GM12878 (cell line): ENCODE data around the gene ATAD3A. TPM values are rescaled to one million over a fixed set of nuclear protein-coding genes. Genes with fewer than 3 reads are reported as not detected.

Experiments
- ATAC-seq: fragments of 200-7000 bp; cut with Tn5 transposase; 3 replicates; pipeline ENCODE4 v1.9.1; 2020; ENCODE audit warnings: mild to moderate bottlenecking, moderate library complexity
- BruUV-seq: library from RNA; stranded (reverse); fragments of 400-500 nt; replicated peaks from 2 replicates; lab custom pipeline; 2021; lab: Mats Ljungman, UMichigan
- CTCF ChIA-PET: fragments of 300-600 bp; sonication (Branson Sonifier 250); formaldehyde crosslinking; extraction: SDS; loops from one replicate; lab custom pipeline; 2021; ENCODE audit warnings: inconsistent platforms; lab: Yijun Ruan, JAX
- POLR2A ChIA-PET: fragments of 350-600 bp; formaldehyde crosslinking; extraction: SDS; loops from one replicate; lab custom pipeline; 2021; ENCODE audit warnings: inconsistent platforms; lab: Charles Lee
- RAD21 ChIA-PET: fragments of 300-600 bp; sonication (Branson Sonifier 250); formaldehyde crosslinking; loops from one replicate; lab custom pipeline; 2023; ENCODE audit warnings: antibody characterized with exemption; ENCODE audit not compliant: unreplicated experiment; lab: Charles Lee
- SMC1A ChIA-PET: fragments of 300-600 bp; sonication (Branson Sonifier 250); formaldehyde crosslinking; loops from one replicate; lab custom pipeline; 2023; ENCODE audit not compliant: unreplicated experiment, uncharacterized antibody; lab: Charles Lee
- DNase-seq: peaks from one replicate; pipeline ENCODE4 v3.0.0-alpha.2; 2011; ENCODE audit warnings: low read depth, low spot score
- FAIRE-seq: peaks from 3 replicates; lab custom pipeline; 2011; peaks lifted over from hg19 to GRCh38; lab: Jason Lieb, UNC
- H2AFZ ChIP-seq: 2 replicates; pipeline ENCODE4 v1.6.0; 2011; ENCODE audit warnings: low read depth, low read length, control low read depth; ENCODE audit not compliant: control insufficient read depth
- H3K27ac ChIP-seq: 2 replicates; pipeline ENCODE4 v1.5.1; 2011; ENCODE audit warnings: control low read depth; ENCODE audit not compliant: control insufficient read depth, insufficient read depth
- H3K27me3 ChIP-seq, 2 experiments: replicated peaks in 1 of 2; 2 replicates each; pipeline versions ENCODE4 v1.6.0 to v1.6.1; 2011; ENCODE audit warnings: low read length in 1 of 2; ENCODE audit not compliant: control insufficient read depth in 2 of 2, insufficient read depth in 2 of 2
- H3K36me3 ChIP-seq, 2 experiments: 2 replicates each; pipeline ENCODE4 v1.5.1; 2011; ENCODE audit warnings: low read length in 1 of 2; ENCODE audit not compliant: control insufficient read depth in 2 of 2, insufficient read depth in 2 of 2
- H3K4me1 ChIP-seq: 2 replicates; pipeline ENCODE4 v1.6.1; 2011; ENCODE audit warnings: mild to moderate bottlenecking, low read length, moderate library complexity, mixed read lengths; ENCODE audit not compliant: control insufficient read depth, insufficient read depth
- H3K4me2 ChIP-seq: 2 replicates; pipeline ENCODE4 v1.6.0; 2011; ENCODE audit warnings: control low read depth; ENCODE audit not compliant: control insufficient read depth, insufficient read depth
- H3K4me3 ChIP-seq: fragments of 200-600 bp; sonication (generic); 2 replicates; pipeline ENCODE4 v1.5.1; 2016
- H3K79me2 ChIP-seq: 2 replicates; pipeline ENCODE4 v1.6.0; 2011; ENCODE audit warnings: low read length; ENCODE audit not compliant: control insufficient read depth, insufficient read depth
- H3K9ac ChIP-seq: 2 replicates; pipeline ENCODE4 v1.8.0; 2011; ENCODE audit warnings: low read length, control low read depth, mixed read lengths; ENCODE audit not compliant: control insufficient read depth, insufficient read depth
- H3K9me3 ChIP-seq: replicated peaks from 3 replicates; pipeline ENCODE4 v1.5.1; 2011; ENCODE audit warnings: mild to moderate bottlenecking, low read length; ENCODE audit not compliant: control insufficient read depth, insufficient read depth
- H4K20me1 ChIP-seq: 2 replicates; pipeline ENCODE4 v1.6.0; 2011; ENCODE audit not compliant: control insufficient read depth, insufficient read depth
- FOS ChIP-seq: IDR thresholded peaks from 3 replicates; pipeline ENCODE4 v1.6.1; 2011; ENCODE audit warnings: borderline replicate concordance; ENCODE audit not compliant: insufficient read length; ENCODE audit errors: extremely low read depth
- NFYA ChIP-seq: IDR thresholded peaks from 2 replicates; pipeline ENCODE4 v1.6.1; 2011; ENCODE audit warnings: low read depth, mild to moderate bottlenecking, low read length, improper control_type of control experiment, borderline replicate concordance
- PAX8 ChIP-seq: fragments of 450-650 bp; IDR thresholded peaks from 2 replicates; pipeline ENCODE4 v1.6.1; 2017; ENCODE audit warnings: mild to moderate bottlenecking, moderate library complexity
- WGBS: methylation state at CpG from one replicate; pipeline ENCODE4 v1.1.6; 2016; ENCODE audit warnings: low lambda C conversion rate; ENCODE audit not compliant: insufficient replicate concordance, insufficient coverage; ENCODE audit errors: missing lambda C conversion rate; 5-methylcytosine and 5-hydroxymethylcytosine counted together
- in situ Hi-C: fragments of 300-500 bp; cut with MboI; formaldehyde crosslinking; loops from 9 replicates; pipeline ENCODE4 v1.14.3; 2018; ENCODE audit warnings: mixed read lengths
- intact Hi-C: fragments of 100-400 bp; cut with micrococcal nuclease; formaldehyde crosslinking; loops from one replicate; pipeline ENCODE4 v1.14.2; 2022; ENCODE audit not compliant: unreplicated experiment
- polyA plus RNA-seq, 11 experiments: library from polyadenylated mRNA; depleted of rRNA in 4 of 11; unstranded in 6 of 11; stranded (reverse) in 5 of 11; fragments of >200 nt; fragmentation: Nextera tagmentation in 4 of 11; fragmentation: Illumina TruSeq in 1 of 11; extraction: Ambion mirVana in 4 of 11; extraction: Trizol in 1 of 11; gene quantifications; 1 replicate in 1 of 11; 2 replicates in 10 of 11; pipeline versions ENCODE4 v1.2.1 to v1.2.3, GENCODE V29; 2011 to 2016; ENCODE audit warnings: inconsistent platforms in 2 of 11, missing spikeins in 2 of 11, low read depth in 1 of 11
- total RNA-seq, 4 experiments: library from RNA; depleted of rRNA in 3 of 4; stranded (reverse); fragments of >200 nt in 3 of 4; fragmentation: Illumina TruSeq in 1 of 4; extraction: Trizol in 1 of 4; gene quantifications; 2 replicates each; pipeline versions ENCODE4 v1.2.1 to v1.2.3, GENCODE V29; 2013 to 2021
- TF ChIP-seq, protein P1 (sequence below): fragments of 450-650 bp; IDR thresholded peaks from 2 replicates; pipeline ENCODE4 v1.6.1; 2016; ENCODE audit warnings: mild to moderate bottlenecking
- TF ChIP-seq, protein P2 (sequence below): fragments of 450-650 bp; IDR thresholded peaks from 2 replicates; pipeline ENCODE4 v1.6.1; 2016; ENCODE audit warnings: mild to moderate bottlenecking
- TF ChIP-seq, protein P3 (sequence below): IDR thresholded peaks from 2 replicates; pipeline ENCODE4 v1.6.1; 2011; ENCODE audit warnings: low read depth, low read length, improper control_type of control experiment, borderline replicate concordance
- TF ChIP-seq, protein P4 (sequence below): IDR thresholded peaks from 2 replicates; pipeline ENCODE4 v1.6.1; 2012; ENCODE audit warnings: low read depth, low read length, improper control_type of control experiment
- TF ChIP-seq, protein P5 (sequence below): IDR thresholded peaks from 2 replicates; pipeline ENCODE4 v1.6.1; 2012; ENCODE audit warnings: low read depth, low read length, improper control_type of control experiment

Gene ATAD3A
- total and polyA plus RNA-seq, 10 of the 15 experiments (the other 5 are each of a cell fraction or from before 2014, with no cell fraction given), result 0.05 to 93.5 (median 38.9) TPM

DNA sequence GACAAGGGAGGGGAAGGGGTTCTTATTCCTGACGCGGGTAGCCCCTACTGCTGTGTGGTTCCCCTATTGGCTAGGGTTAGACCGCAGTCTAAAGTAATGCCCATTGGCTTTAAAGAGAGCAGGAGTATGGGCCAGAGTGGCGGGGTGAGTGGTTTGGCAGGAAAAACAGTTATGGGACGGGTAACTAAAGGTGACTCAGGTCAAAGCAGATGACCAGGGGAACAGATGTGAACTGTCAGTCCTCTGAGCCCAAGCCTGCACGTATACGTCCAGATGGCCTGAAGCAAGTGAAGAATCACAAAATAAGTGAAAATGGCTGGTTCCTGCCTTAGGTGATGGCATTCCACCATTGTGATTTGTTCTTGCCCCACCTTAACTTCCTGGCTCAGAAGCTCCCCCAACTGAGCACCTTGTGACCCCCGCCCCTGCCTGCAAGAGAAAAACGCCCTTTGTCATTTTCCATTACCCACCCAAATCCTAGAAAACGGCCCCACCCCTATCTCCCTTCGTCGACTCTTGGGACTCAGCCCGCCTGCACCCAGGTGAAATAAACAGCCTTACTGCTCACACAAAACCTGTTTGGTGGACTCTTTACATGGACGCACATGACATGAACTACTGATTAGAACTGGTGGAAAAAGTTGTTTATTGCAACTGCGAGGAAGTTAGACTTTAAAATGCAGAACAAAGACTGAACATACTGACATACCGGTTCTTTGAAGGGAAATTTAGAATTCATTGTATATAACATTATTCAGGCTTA lies 41.2 kb upstream of the ATAD3A start:
- intact Hi-C loops, result no loop called here
- ChIA-PET POLR2A (interaction anchor here (0.6 kb wide), 1 partner anchor 95 kb away, joined by 3 read pairs; no protein-coding TSS in a partner anchor), SMC1A (no interaction called here), RAD21 (no interaction called here), CTCF (interaction anchor here (0.7 kb wide), 1 partner anchor 35 kb away, joined by 5 read pairs; no protein-coding TSS in a partner anchor)
- Histone ChIP-seq H3K4me3 (peak overlapping the region; percentile 80), H4K20me1 (no peaks in the 10 kb centered on the region), H3K27ac (peak overlapping the region; percentile 74), H3K36me3 (no peaks in the 10 kb centered on the region), H2AFZ (peak overlapping the region; percentile 88), H3K4me2 (peak overlapping the region; percentile 94), H3K27me3 (no peaks in the 10 kb centered on the region), H3K4me1 (peaks cover 5% of the 10 kb centered on the region; the same call in 1 of the 2 replicates), H3K9ac (peak overlapping the region; percentile 87), H3K9me3 (no peaks in the 10 kb centered on the region), H3K79me2 (peaks cover 30% of the 10 kb centered on the region)
- FAIRE-seq (peak; percentile 64), DNase-seq (no peak), ATAC-seq (peak; percentile 9)
- in situ Hi-C loops, result no loop called here
- WGBS, result 22% methylated on average over 16 of the region's 16 CpGs
- TF ChIP-seq, protein P1, sequence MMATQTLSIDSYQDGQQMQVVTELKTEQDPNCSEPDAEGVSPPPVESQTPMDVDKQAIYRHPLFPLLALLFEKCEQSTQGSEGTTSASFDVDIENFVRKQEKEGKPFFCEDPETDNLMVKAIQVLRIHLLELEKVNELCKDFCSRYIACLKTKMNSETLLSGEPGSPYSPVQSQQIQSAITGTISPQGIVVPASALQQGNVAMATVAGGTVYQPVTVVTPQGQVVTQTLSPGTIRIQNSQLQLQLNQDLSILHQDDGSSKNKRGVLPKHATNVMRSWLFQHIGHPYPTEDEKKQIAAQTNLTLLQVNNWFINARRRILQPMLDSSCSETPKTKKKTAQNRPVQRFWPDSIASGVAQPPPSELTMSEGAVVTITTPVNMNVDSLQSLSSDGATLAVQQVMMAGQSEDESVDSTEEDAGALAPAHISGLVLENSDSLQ, result no peak
- TF ChIP-seq NFYA, result no peak
- TSS peak; percentile 97 for BruUV-seq

DNA sequence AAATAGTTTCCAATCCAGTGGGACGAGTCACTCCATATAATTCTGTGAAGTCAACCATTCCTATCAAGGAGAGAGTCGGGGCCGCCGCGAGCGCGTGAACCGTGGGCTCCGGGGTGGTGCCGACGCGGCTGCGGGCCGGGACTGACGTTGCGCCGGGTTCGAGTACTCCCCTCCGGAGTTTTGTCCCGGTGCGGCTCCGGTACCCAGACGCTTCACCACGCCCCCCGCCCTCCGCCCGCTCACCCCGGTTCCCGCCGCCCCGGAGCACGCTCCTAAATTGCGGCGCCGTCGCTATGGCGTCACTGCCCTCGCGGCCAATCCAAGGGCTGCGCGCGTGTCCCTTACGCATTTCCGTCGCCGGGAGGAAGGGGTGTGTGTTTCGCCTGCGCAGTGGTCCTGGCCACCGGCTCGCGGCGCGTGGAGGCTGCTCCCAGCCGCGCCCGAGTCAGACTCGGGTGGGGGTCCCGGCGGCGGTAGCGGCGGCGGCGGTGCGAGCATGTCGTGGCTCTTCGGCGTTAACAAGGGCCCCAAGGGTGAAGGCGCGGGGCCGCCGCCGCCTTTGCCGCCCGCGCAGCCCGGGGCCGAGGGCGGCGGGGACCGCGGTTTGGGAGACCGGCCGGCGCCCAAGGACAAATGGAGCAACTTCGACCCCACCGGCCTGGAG lies 40.4 kb upstream of the ATAD3A start, which contains the start of gene ATAD3B:
ATAD3B (plus strand) TSS at position 377 of the 664 bp plus-strand sequence; CDS start at position 497, 120 bp downstream.
- Histone ChIP-seq H2AFZ (peak within 1 kb of the TSS; percentile 88), H3K79me2 (peaks cover 30% of the 10 kb centered on the region), H4K20me1 (no peaks in the 10 kb centered on the region), H3K27ac (peak within 1 kb of the TSS; percentile 74), H3K9ac (peak within 1 kb of the TSS; percentile 87), H3K4me2 (peak within 1 kb of the TSS; percentile 94), H3K9me3 (no peaks in the 10 kb centered on the region), H3K4me3 (peak within 1 kb of the TSS; percentile 83), H3K27me3 (no peaks in the 10 kb centered on the region), H3K36me3 (no peaks in the 10 kb centered on the region), H3K4me1 (peaks cover 5% of the 10 kb centered on the region; the same call in 1 of the 2 replicates)
- CTCF ChIA-PET, result no interaction called here
- WGBS, result under 1% methylated on average over 73 of the region's 87 CpGs
- in situ Hi-C loops, result no loop called here
- intact Hi-C loops, result no loop called here
- FAIRE-seq, result peak; percentile 95
- BruUV-seq, result no TSS peak
- peak; percentile 95 for ATAC-seq
- POLR2A ChIA-PET, result no interaction called here
- RAD21 ChIA-PET, result no interaction called here
- SMC1A ChIA-PET, result no interaction called here
- peak; percentile 67 for DNase-seq
- TF ChIP-seq, protein P2, sequence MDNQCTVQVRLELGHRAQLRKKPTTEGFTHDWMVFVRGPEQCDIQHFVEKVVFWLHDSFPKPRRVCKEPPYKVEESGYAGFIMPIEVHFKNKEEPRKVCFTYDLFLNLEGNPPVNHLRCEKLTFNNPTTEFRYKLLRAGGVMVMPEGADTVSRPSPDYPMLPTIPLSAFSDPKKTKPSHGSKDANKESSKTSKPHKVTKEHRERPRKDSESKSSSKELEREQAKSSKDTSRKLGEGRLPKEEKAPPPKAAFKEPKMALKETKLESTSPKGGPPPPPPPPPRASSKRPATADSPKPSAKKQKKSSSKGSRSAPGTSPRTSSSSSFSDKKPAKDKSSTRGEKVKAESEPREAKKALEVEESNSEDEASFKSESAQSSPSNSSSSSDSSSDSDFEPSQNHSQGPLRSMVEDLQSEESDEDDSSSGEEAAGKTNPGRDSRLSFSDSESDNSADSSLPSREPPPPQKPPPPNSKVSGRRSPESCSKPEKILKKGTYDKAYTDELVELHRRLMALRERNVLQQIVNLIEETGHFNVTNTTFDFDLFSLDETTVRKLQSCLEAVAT, result no peak
- TF ChIP-seq, protein P3, sequence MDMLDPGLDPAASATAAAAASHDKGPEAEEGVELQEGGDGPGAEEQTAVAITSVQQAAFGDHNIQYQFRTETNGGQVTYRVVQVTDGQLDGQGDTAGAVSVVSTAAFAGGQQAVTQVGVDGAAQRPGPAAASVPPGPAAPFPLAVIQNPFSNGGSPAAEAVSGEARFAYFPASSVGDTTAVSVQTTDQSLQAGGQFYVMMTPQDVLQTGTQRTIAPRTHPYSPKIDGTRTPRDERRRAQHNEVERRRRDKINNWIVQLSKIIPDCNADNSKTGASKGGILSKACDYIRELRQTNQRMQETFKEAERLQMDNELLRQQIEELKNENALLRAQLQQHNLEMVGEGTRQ, result no peak; the same call in 1 of the 2 replicates
- no peak for TF ChIP-seq PAX8
- TF ChIP-seq, protein P4, sequence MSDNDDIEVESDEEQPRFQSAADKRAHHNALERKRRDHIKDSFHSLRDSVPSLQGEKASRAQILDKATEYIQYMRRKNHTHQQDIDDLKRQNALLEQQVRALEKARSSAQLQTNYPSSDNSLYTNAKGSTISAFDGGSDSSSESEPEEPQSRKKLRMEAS, result peak; percentile 65; the same call in 1 of the 2 replicates
- TF ChIP-seq, protein P5, sequence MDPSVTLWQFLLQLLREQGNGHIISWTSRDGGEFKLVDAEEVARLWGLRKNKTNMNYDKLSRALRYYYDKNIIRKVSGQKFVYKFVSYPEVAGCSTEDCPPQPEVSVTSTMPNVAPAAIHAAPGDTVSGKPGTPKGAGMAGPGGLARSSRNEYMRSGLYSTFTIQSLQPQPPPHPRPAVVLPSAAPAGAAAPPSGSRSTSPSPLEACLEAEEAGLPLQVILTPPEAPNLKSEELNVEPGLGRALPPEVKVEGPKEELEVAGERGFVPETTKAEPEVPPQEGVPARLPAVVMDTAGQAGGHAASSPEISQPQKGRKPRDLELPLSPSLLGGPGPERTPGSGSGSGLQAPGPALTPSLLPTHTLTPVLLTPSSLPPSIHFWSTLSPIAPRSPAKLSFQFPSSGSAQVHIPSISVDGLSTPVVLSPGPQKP, result peak; percentile 56; the same call in 1 of the 2 replicates
- no peak for TF ChIP-seq FOS
